GM23338 (cell line): ENCODE results near the gene CENPX. TPM values are rescaled to one million over a fixed set of nuclear protein-coding genes. Genes with fewer than 3 reads are reported as not detected.

Source experiments
- ATAC-seq: fragments of 200-7000 bp; cut with Tn5 transposase; 3 replicates; pipeline ENCODE4 v1.9.1; 2020
- DNase-seq: peaks from one replicate; pipeline ENCODE4 v3.0.0-alpha.2; 2015; ENCODE audit warnings: low spot score
- H2AFZ ChIP-seq: fragments of 200-600 bp; sonication (generic); 2 replicates; pipeline ENCODE4 v1.8.0; 2016; ENCODE audit warnings: antibody characterized with exemption, mild to moderate bottlenecking, moderate library complexity
- H3F3A ChIP-seq: fragments of 200-600 bp; sonication (generic); replicated peaks from 2 replicates; pipeline ENCODE4 v1.8.0; 2017; ENCODE audit warnings: antibody characterized with exemption, mixed run types, low read depth
- H3K27ac ChIP-seq: fragments of 200-600 bp; sonication (generic); 2 replicates; pipeline ENCODE4 v1.6.1; 2016; ENCODE audit warnings: low read depth
- H3K27me3 ChIP-seq: fragments of 200-600 bp; sonication (generic); 2 replicates; pipeline ENCODE4 v1.8.0; 2016; ENCODE audit warnings: mild to moderate bottlenecking, mixed run types, moderate library complexity; ENCODE audit not compliant: insufficient read depth
- H3K36me3 ChIP-seq: fragments of 200-600 bp; sonication (generic); 2 replicates; pipeline ENCODE4 v1.8.0; 2016; ENCODE audit warnings: mild to moderate bottlenecking; ENCODE audit not compliant: insufficient read depth
- H3K4me1 ChIP-seq: fragments of 200-600 bp; sonication (generic); 2 replicates; pipeline ENCODE4 v1.8.0; 2016; ENCODE audit warnings: mild to moderate bottlenecking, moderate library complexity; ENCODE audit not compliant: insufficient read depth
- H3K4me2 ChIP-seq: fragments of 200-600 bp; sonication (generic); 2 replicates; pipeline ENCODE4 v1.7.1; 2017; ENCODE audit warnings: mixed run types
- H3K4me3 ChIP-seq: fragments of 200-600 bp; sonication (generic); 2 replicates; pipeline ENCODE4 v1.6.1; 2016; ENCODE audit warnings: mixed run types
- H3K79me2 ChIP-seq: fragments of 200-600 bp; sonication (generic); replicated peaks from 2 replicates; pipeline ENCODE4 v1.8.0; 2017; ENCODE audit warnings: mild to moderate bottlenecking; ENCODE audit not compliant: insufficient read depth
- H3K9me2 ChIP-seq: fragments of 200-600 bp; sonication (generic); 2 replicates; pipeline ENCODE4 v1.8.0; 2017; ENCODE audit not compliant: insufficient read depth
- H4K20me1 ChIP-seq: fragments of 200-600 bp; sonication (generic); replicated peaks from 2 replicates; pipeline ENCODE4 v1.8.0; 2017; ENCODE audit warnings: mild to moderate bottlenecking; ENCODE audit not compliant: insufficient read depth
- H3K27ac Mint-ChIP-seq: 2 replicates; pipeline ENCODE4 v1.8.0; 2020; ENCODE audit warnings: inconsistent platforms, mild to moderate bottlenecking, moderate library complexity, mixed read lengths
- H3K27me3 Mint-ChIP-seq: 3 replicates; pipeline ENCODE4 v1.8.0; 2022; ENCODE audit warnings: low read depth, mild to moderate bottlenecking, moderate library complexity, mixed read lengths, inconsistent platforms; ENCODE audit not compliant: insufficient read depth, poor library complexity
- H3K36me3 Mint-ChIP-seq: 3 replicates; pipeline ENCODE4 v1.8.0; 2021; ENCODE audit warnings: low read depth, mild to moderate bottlenecking, inconsistent platforms, moderate library complexity, mixed read lengths
- H3K4me1 Mint-ChIP-seq: 3 replicates; pipeline ENCODE4 v1.8.0; 2020; ENCODE audit warnings: mild to moderate bottlenecking, inconsistent platforms, mixed read lengths
- H3K4me3 Mint-ChIP-seq: 3 replicates; pipeline ENCODE4 v1.8.0; 2021; ENCODE audit warnings: moderate library complexity, mild to moderate bottlenecking, inconsistent platforms, mixed read lengths
- H3K9me3 Mint-ChIP-seq: 3 replicates; pipeline ENCODE4 v1.8.0; 2020; ENCODE audit warnings: moderate library complexity, mild to moderate bottlenecking, inconsistent platforms, mixed read lengths
- CREB1 ChIP-seq: fragments of 250-450 bp; sonication (Bioruptor Pico); IDR thresholded peaks from 2 replicates; pipeline ENCODE4 v1.5.0; 2020; ENCODE audit warnings: low read depth, mild to moderate bottlenecking, moderate library complexity
- CTCF ChIP-seq, 2 experiments: fragments of 200-600 bp in 1 of 2; sonication (generic) in 1 of 2; conservative IDR thresholded peaks; 2 replicates each; pipeline versions ENCODE4 v1.5.1 to v1.6.1; 2016 to 2017; ENCODE audit warnings: antibody characterized with exemption in 2 of 2, low read depth in 2 of 2, mild to moderate bottlenecking in 2 of 2, moderate library complexity in 1 of 2
- ETS1 ChIP-seq: IDR thresholded peaks from 2 replicates; pipeline ENCODE4 v1.6.1; 2016; ENCODE audit warnings: antibody characterized with exemption
- EZH2 ChIP-seq: fragments of 200-600 bp; sonication (generic); IDR thresholded peaks from one replicate; pipeline ENCODE4 v1.8.0; 2017; ENCODE audit warnings: antibody characterized with exemption, mild to moderate bottlenecking, low read depth; ENCODE audit not compliant: unreplicated experiment
- EZH2phosphoT487 ChIP-seq: fragments of 200-600 bp; sonication (generic); IDR thresholded peaks from one replicate; pipeline ENCODE4 v1.8.1; 2018; ENCODE audit warnings: antibody characterized with exemption; ENCODE audit not compliant: unreplicated experiment
- JUNB ChIP-seq: IDR thresholded peaks from one replicate; pipeline ENCODE4 v1.6.1; 2016; ENCODE audit warnings: antibody characterized with exemption; ENCODE audit not compliant: unreplicated experiment
- NANOG ChIP-seq: IDR thresholded peaks from 2 replicates; pipeline ENCODE4 v1.6.1; 2016; ENCODE audit warnings: antibody characterized with exemption, borderline replicate concordance
- POLR2AphosphoS5 ChIP-seq: IDR thresholded peaks from 2 replicates; pipeline ENCODE4 v1.6.1; 2016; ENCODE audit warnings: antibody characterized with exemption, low read depth
- REST ChIP-seq: IDR thresholded peaks from one replicate; pipeline ENCODE4 v1.6.1; 2018; ENCODE audit warnings: antibody characterized with exemption; ENCODE audit not compliant: unreplicated experiment
- STAT1 ChIP-seq: IDR thresholded peaks from one replicate; pipeline ENCODE4 v1.6.1; 2016; ENCODE audit warnings: antibody characterized with exemption; ENCODE audit not compliant: unreplicated experiment
- ZNF114 ChIP-seq: fragments of 250-450 bp; sonication (Bioruptor Pico); IDR thresholded peaks from 2 replicates; pipeline ENCODE4 v1.5.0; 2020; ENCODE audit warnings: mild to moderate bottlenecking, moderate library complexity
- ZNF331 ChIP-seq: fragments of 250-450 bp; sonication (Bioruptor Pico); IDR thresholded peaks from 2 replicates; pipeline ENCODE4 v1.5.0; 2020; ENCODE audit warnings: low read depth, mild to moderate bottlenecking, moderate library complexity
- ZNF462 ChIP-seq: fragments of 250-450 bp; sonication (Bioruptor Pico); IDR thresholded peaks from 2 replicates; pipeline ENCODE4 v1.5.0; 2020; ENCODE audit warnings: mild to moderate bottlenecking, moderate library complexity
- polyA plus RNA-seq: library from polyadenylated mRNA; unstranded; fragments of >200 nt; fragmentation: Nextera tagmentation; extraction: Ambion mirVana; gene quantifications from 2 replicates; pipeline ENCODE4 v1.2.1, GENCODE V29; 2016
- total RNA-seq: library from RNA; depleted of rRNA; stranded (reverse); fragments of >200 nt; shearing (Covaris generic); gene quantifications from 2 replicates; pipeline ENCODE4 v1.2.3, GENCODE V29; 2014

CENPX gene
- total and polyA plus RNA-seq, 2 experiments from 2014 or later: 114 to 157 TPM

GRCh38 chr17:82033359-82034085 is 10.8 kb upstream of the CENPX start:
- H3F3A ChIP-seq: peaks cover 21% of the 10 kb centered on the region
- H3K4me1 Mint-ChIP-seq: peaks cover 23% of the 10 kb centered on the region
- H3K9me3 Mint-ChIP-seq: no peaks in the 10 kb centered on the region
- peak overlapping the region; percentile 75 for H3K4me3 Mint-ChIP-seq
- no peaks in the 10 kb centered on the region for H3K9me2 ChIP-seq
- no peak for DNase-seq
- no peak overlapping the region for H3K4me2 ChIP-seq
- peaks cover 3% of the 10 kb centered on the region; the same call in 2 of the 3 replicates for H3K36me3 Mint-ChIP-seq
- no peak overlapping the region for H2AFZ ChIP-seq
- TF ChIP-seq CTCF (conservative IDR thresholded peaks at IDR 0.05; ENCODE audit: low read depth in 2 of 2): no peak
- no peak for TF ChIP-seq JUNB
- TF ChIP-seq EZH2: no peak
- TF ChIP-seq ZNF331 (CRISPR knock-in tag): no peak
- TF ChIP-seq NANOG: no peak
- TF ChIP-seq STAT1: no peak
- no peak for TF ChIP-seq POLR2AphosphoS5
- no peak for TF ChIP-seq CREB1
- TF ChIP-seq ZNF462 (CRISPR knock-in tag): no peak
- no peak for TF ChIP-seq ZNF114 (CRISPR knock-in tag)
- no peak for TF ChIP-seq REST
- no peak for TF ChIP-seq EZH2phosphoT487
- no peak for TF ChIP-seq ETS1
- H3K79me2 ChIP-seq: peaks cover 8% of the 10 kb centered on the region; the same call in 1 of the 2 replicates
- H3K27ac ChIP-seq: no peak overlapping the region
- no peaks in the 10 kb centered on the region; the same call in 1 of the 2 replicates for H4K20me1 ChIP-seq
- no peaks in the 10 kb centered on the region for H3K27me3 ChIP-seq
- ATAC-seq: no peak
- peak overlapping the region; percentile 79 for H3K4me3 ChIP-seq
- H3K27ac Mint-ChIP-seq: no peak overlapping the region
- peaks cover 9% of the 10 kb centered on the region; the same call in 1 of the 2 replicates for H3K4me1 ChIP-seq
- H3K36me3 ChIP-seq: no peaks in the 10 kb centered on the region
- H3K27me3 Mint-ChIP-seq: peaks cover 9% of the 10 kb centered on the region
